Measurements from ENCODE around the gene SDF2L1. TPM values are rescaled to one million over a fixed set of nuclear protein-coding genes. Genes with fewer than 3 reads are reported as not detected.

SDF2L1 gene
- total and polyA plus RNA-seq, 10 of the 15 experiments (the other 5 are each of a cell fraction or from before 2014, with no cell fraction given): 3.0 to 214 (median 55.5) TPM

DNA sequence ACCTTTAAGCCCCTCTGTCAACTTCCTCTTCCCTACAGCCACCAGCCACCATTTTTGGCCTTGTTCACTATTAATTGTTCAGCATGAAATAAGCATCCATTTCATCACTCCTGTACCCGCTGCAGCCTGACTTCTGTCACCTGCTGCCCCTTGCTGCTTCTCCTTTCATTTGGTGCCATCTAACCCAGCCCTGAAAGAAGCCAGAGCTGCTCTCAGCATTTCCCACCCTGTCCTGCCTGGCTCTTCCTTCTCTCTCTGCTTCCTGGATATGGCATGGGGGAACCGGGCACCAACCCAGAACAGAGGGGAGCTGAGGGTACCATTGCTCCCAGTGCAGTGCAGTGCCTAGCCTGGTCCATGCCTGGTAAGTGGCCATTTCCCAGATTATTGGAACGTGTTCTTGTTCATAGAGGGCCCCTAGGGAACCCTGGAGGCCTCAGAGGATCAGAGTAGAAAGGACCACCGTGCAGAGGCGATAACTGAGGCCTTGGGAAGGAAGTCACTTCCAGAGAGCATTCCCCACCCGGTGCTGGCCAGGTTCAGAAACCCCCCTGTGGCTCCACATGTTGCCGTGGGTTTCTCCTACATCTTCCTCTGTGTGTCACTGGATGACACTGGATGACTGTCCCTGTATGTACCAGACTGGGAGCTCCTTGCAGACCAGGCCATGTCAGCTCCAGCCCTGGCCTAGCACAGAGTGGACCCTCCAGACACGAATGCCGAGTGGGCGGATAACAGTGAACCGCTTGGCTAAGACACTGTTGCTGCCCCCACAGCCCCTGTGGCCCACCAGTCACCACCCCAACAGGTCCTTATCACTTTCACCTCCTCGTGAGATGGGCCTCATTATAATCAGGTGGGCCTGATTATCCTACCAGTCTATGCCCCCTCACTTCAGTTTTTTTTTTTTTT, 17.0 kb upstream of the SDF2L1 start:
- no TSS peak for BruUV-seq (replicated peaks)
- RAD21 ChIA-PET (ENCODE audit: unreplicated experiment): no interaction called here
- Histone ChIP-seq H3K4me3 (no peak overlapping the region), H3K9me3 (replicated peaks; ENCODE audit: control insufficient read depth, insufficient read depth, low read length) (no peaks in the 10 kb centered on the region), H3K79me2 (ENCODE audit: control insufficient read depth, insufficient read depth, low read length) (peaks cover 27% of the 10 kb centered on the region), H4K20me1 (ENCODE audit: control insufficient read depth, insufficient read depth) (peaks cover 7% of the 10 kb centered on the region), H3K4me2 (ENCODE audit: control insufficient read depth, insufficient read depth) (no peak overlapping the region), H2AFZ (ENCODE audit: control insufficient read depth, low read depth, low read length) (no peak overlapping the region), H3K4me1 (ENCODE audit: control insufficient read depth, insufficient read depth, low read length) (peaks cover 10% of the 10 kb centered on the region; the same call in 1 of the 2 replicates), H3K27me3 (replicated peaks in 1 of 2; ENCODE audit: control insufficient read depth in 2 of 2, insufficient read depth in 2 of 2, low read length in 1 of 2) (no peaks in the 10 kb centered on the region), H3K27ac (ENCODE audit: control insufficient read depth, insufficient read depth) (no peak overlapping the region), H3K36me3 (ENCODE audit: control insufficient read depth in 2 of 2, insufficient read depth in 2 of 2, low read length in 1 of 2) (peaks cover 11 to 26% of the 10 kb centered on the region in 2 experiments; a peak in 3 of 4 replicates), H3K9ac (ENCODE audit: control insufficient read depth, insufficient read depth, low read length) (no peak overlapping the region)
- POLR2A ChIA-PET: interaction anchor here (1.2 kb wide), 1 partner anchor 17 kb away, joined by 4 read pairs; the partner anchor contains the start of gene SDF2L1
- ATAC-seq: no peak
- TF ChIP-seq SRF (IDR thresholded peaks at IDR 0.05; ENCODE audit: low read depth in 2 of 2, low read length in 2 of 2) (no peak), POLR2A (IDR thresholded peaks at IDR 0.05; ENCODE audit: low read depth, low read length) (peak; percentile 65), POLR2AphosphoS5 (IDR thresholded peaks at IDR 0.05; ENCODE audit: low read length) (peak; percentile 22; the same call in 1 of the 2 replicates), HDAC2 (IDR thresholded peaks at IDR 0.05) (no peak)
- no peak for FAIRE-seq
- WGBS (ENCODE audit: insufficient coverage, insufficient replicate concordance, low lambda C conversion rate, missing lambda C conversion rate): 86% methylated on average over 12 of the region's 12 CpGs
- DNase-seq (ENCODE audit: low read depth, low spot score): no peak
- intact Hi-C loops (cut with micrococcal nuclease; ENCODE audit: unreplicated experiment): no loop called here
- SMC1A ChIA-PET (ENCODE audit: uncharacterized antibody, unreplicated experiment): interaction anchor here (1.0 to 1.1 kb wide), 2 partner anchors 17 to 37 kb away, joined by 3 read pairs; partner anchors contain the start of gene SDF2L1
- CTCF ChIA-PET: interaction anchor here (0.7 to 3.7 kb wide), 10 partner anchors 9 to 46 kb away, joined by 3 to 14 read pairs (median 6); partner anchors contain the start of gene SDF2L1
- in situ Hi-C loops (cut with MboI): no loop called here

DNA sequence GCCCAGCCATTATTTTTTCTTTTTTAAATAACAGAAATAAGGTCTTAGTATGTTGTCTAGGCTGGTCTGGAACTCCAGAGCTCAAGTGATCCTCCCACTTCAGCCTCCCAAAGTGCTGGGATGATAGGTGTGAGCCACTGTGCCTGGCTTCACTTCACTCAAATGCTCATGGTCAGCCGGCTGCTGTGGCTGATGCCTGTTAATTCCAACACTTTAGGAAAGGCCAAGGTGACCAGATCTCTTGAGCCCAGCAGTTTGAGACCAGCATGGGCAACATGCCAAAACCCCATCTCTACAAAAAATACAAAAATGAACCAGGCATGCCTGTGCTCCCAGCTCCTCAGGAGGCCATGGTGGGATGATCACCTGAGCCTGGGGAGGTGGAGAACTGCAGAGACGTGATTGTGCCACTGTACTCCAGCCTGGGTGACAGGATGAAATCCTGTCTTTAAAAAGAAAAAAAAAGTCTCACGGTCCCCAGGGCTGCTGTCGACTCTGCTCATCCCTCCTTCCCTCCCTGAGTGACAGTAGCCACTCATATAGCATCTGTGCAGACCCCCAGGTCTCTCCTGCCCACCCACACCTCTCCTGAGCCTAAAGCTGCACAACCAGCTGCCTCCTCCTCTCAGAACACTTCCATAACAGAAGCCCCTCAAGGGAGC, 15.9 kb upstream of the SDF2L1 start:
- ATAC-seq: no peak
- peaks cover 11 to 17% of the 10 kb centered on the region in 2 experiments; a peak in 3 of 4 replicates for H3K36me3 ChIP-seq (ENCODE audit: control insufficient read depth in 2 of 2, insufficient read depth in 2 of 2, low read length in 1 of 2)
- no peak overlapping the region for H3K4me2 ChIP-seq (ENCODE audit: control insufficient read depth, insufficient read depth)
- DNase-seq (ENCODE audit: low read depth, low spot score): no peak
- peaks cover 27% of the 10 kb centered on the region for H3K79me2 ChIP-seq (ENCODE audit: control insufficient read depth, insufficient read depth, low read length)
- no peak overlapping the region for H3K4me3 ChIP-seq
- peaks cover 7% of the 10 kb centered on the region for H4K20me1 ChIP-seq (ENCODE audit: control insufficient read depth, insufficient read depth)
- in situ Hi-C loops (cut with MboI) (no loop called here), intact Hi-C loops (cut with micrococcal nuclease; ENCODE audit: unreplicated experiment) (no loop called here)
- H3K9ac ChIP-seq (ENCODE audit: control insufficient read depth, insufficient read depth, low read length): no peak overlapping the region
- BruUV-seq (replicated peaks): no TSS peak
- RAD21 ChIA-PET (ENCODE audit: unreplicated experiment): interaction anchor here (3.4 kb wide), 1 partner anchor 20 kb away, joined by 19 read pairs; no protein-coding TSS in a partner anchor
- 72% methylated on average over 3 of the region's 4 CpGs for WGBS (ENCODE audit: insufficient coverage, insufficient replicate concordance, low lambda C conversion rate, missing lambda C conversion rate)
- CTCF ChIA-PET: interaction anchor here (0.5 to 3.7 kb wide), 4 partner anchors 10 to 324 kb away, joined by 3 to 14 read pairs (median 4); partner anchors contain the start of gene SDF2L1
- H3K4me1 ChIP-seq (ENCODE audit: control insufficient read depth, insufficient read depth, low read length): peaks cover 10% of the 10 kb centered on the region; the same call in 1 of the 2 replicates
- SMC1A ChIA-PET (ENCODE audit: uncharacterized antibody, unreplicated experiment): no interaction called here
- POLR2A ChIA-PET: no interaction called here
- H3K27me3 ChIP-seq (replicated peaks in 1 of 2; ENCODE audit: control insufficient read depth in 2 of 2, insufficient read depth in 2 of 2, low read length in 1 of 2): no peaks in the 10 kb centered on the region
- no peak overlapping the region for H2AFZ ChIP-seq (ENCODE audit: control insufficient read depth, low read depth, low read length)
- H3K9me3 ChIP-seq (replicated peaks; ENCODE audit: control insufficient read depth, insufficient read depth, low read length): no peaks in the 10 kb centered on the region
- no peak for FAIRE-seq
- H3K27ac ChIP-seq (ENCODE audit: control insufficient read depth, insufficient read depth): no peak overlapping the region
- TF ChIP-seq FOXM1 (IDR thresholded peaks at IDR 0.05; ENCODE audit: low read depth, low read length) (no peak), PML (IDR thresholded peaks at IDR 0.05; ENCODE audit: low read length) (no peak), WRNIP1 (IDR thresholded peaks at IDR 0.05; ENCODE audit: borderline replicate concordance, low read depth, low read length) (no peak), NRF1 (conservative IDR thresholded peaks at IDR 0.05; ENCODE audit: low read depth, low read length) (no peak), CHD4 (IDR thresholded peaks at IDR 0.05) (no peak), SIX5 (IDR thresholded peaks at IDR 0.05; ENCODE audit: low read depth, low read length, severe bottlenecking) (no peak), FOS (IDR thresholded peaks at IDR 0.05; ENCODE audit: borderline replicate concordance, extremely low read depth, insufficient read length) (no peak)
- TF ChIP-seq, protein P1, sequence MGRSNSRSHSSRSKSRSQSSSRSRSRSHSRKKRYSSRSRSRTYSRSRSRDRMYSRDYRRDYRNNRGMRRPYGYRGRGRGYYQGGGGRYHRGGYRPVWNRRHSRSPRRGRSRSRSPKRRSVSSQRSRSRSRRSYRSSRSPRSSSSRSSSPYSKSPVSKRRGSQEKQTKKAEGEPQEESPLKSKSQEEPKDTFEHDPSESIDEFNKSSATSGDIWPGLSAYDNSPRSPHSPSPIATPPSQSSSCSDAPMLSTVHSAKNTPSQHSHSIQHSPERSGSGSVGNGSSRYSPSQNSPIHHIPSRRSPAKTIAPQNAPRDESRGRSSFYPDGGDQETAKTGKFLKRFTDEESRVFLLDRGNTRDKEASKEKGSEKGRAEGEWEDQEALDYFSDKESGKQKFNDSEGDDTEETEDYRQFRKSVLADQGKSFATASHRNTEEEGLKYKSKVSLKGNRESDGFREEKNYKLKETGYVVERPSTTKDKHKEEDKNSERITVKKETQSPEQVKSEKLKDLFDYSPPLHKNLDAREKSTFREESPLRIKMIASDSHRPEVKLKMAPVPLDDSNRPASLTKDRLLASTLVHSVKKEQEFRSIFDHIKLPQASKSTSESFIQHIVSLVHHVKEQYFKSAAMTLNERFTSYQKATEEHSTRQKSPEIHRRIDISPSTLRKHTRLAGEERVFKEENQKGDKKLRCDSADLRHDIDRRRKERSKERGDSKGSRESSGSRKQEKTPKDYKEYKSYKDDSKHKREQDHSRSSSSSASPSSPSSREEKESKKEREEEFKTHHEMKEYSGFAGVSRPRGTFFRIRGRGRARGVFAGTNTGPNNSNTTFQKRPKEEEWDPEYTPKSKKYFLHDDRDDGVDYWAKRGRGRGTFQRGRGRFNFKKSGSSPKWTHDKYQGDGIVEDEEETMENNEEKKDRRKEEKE (IDR thresholded peaks at IDR 0.05): no peak

All from GM12878 (cell line).